PFSK-1 (cell line): Measurements from ENCODE around the gene RGS5.

Source experiments
- FOXP2 ChIP-seq: optimal IDR thresholded peaks from 2 replicates; pipeline ENCODE3; 2011; ENCODE audit warnings: borderline replicate concordance, control low read depth, inconsistent platforms; ENCODE audit not compliant: insufficient read depth; ENCODE audit errors: extremely low read length, extremely low read depth
- POLR2AphosphoS5 ChIP-seq: IDR thresholded peaks from 2 replicates; pipeline ENCODE4 v1.6.1; 2012; ENCODE audit warnings: low read depth, mild to moderate bottlenecking, control low read depth, low read length, moderate library complexity
- SIN3A ChIP-seq: IDR thresholded peaks from 2 replicates; pipeline ENCODE4 v1.6.1; 2012; ENCODE audit warnings: mild to moderate bottlenecking, low read length, moderate library complexity, borderline replicate concordance; ENCODE audit not compliant: insufficient read depth
- TAF1 ChIP-seq: IDR thresholded peaks from 2 replicates; pipeline ENCODE4 v1.6.1; 2012; ENCODE audit warnings: low read length, control low read depth, borderline replicate concordance; ENCODE audit not compliant: insufficient read depth
- TF ChIP-seq, protein P1 (sequence below), 2 experiments: IDR thresholded peaks; 2 replicates each; pipeline versions ENCODE4 v1.6.1 to v1.8.0; 2011 to 2012; ENCODE audit warnings: low read depth in 2 of 2, low read length in 2 of 2, control low read depth in 1 of 2, inconsistent platforms in 1 of 2, mild to moderate bottlenecking in 1 of 2, moderate library complexity in 1 of 2; ENCODE audit not compliant: insufficient read depth in 1 of 2

Gene RGS5

GRCh38 chr1:163161337-163161736 lies 41.4 kb downstream of the RGS5 start:
- TF ChIP-seq TAF1 (no peak), FOXP2 (no peak)
- TF ChIP-seq, protein P1, sequence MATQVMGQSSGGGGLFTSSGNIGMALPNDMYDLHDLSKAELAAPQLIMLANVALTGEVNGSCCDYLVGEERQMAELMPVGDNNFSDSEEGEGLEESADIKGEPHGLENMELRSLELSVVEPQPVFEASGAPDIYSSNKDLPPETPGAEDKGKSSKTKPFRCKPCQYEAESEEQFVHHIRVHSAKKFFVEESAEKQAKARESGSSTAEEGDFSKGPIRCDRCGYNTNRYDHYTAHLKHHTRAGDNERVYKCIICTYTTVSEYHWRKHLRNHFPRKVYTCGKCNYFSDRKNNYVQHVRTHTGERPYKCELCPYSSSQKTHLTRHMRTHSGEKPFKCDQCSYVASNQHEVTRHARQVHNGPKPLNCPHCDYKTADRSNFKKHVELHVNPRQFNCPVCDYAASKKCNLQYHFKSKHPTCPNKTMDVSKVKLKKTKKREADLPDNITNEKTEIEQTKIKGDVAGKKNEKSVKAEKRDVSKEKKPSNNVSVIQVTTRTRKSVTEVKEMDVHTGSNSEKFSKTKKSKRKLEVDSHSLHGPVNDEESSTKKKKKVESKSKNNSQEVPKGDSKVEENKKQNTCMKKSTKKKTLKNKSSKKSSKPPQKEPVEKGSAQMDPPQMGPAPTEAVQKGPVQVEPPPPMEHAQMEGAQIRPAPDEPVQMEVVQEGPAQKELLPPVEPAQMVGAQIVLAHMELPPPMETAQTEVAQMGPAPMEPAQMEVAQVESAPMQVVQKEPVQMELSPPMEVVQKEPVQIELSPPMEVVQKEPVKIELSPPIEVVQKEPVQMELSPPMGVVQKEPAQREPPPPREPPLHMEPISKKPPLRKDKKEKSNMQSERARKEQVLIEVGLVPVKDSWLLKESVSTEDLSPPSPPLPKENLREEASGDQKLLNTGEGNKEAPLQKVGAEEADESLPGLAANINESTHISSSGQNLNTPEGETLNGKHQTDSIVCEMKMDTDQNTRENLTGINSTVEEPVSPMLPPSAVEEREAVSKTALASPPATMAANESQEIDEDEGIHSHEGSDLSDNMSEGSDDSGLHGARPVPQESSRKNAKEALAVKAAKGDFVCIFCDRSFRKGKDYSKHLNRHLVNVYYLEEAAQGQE (IDR thresholded peaks at IDR 0.05; ENCODE audit: insufficient read depth in 1 of 2, low read depth in 2 of 2, low read length in 2 of 2): 0 out of 4 replicates have a peak, but pooled peaks of 1 of the 2 experiments have one; percentile 45

GRCh38 chr1:163155606-163156005 lies 47.1 kb downstream of the RGS5 start:
- TF ChIP-seq SIN3A: no peak
- TF ChIP-seq FOXP2: no peak

DNA sequence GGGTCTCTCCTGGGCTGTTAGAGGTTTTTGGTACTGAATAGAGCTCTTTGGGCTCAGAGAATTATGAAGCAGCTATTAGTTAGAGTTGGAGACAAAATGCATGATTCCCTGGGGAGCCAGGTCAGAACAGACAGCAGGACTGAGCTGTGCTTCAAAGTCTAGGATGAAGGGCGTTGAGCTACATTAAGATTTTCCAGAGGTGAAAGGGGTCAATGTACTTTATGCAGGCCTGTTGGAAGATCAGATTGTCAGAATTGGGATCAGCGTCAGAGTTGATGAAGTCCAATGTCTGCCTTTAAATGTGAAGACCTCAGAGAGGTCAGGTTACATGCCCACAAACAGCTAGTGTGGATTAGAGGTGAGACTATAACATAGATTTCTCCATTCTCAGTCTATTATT lies 53.8 kb downstream of the RGS5 start:
- no peak for TF ChIP-seq SIN3A
- no peak for TF ChIP-seq POLR2AphosphoS5
- TF ChIP-seq, protein P1 (IDR thresholded peaks at IDR 0.05; ENCODE audit: insufficient read depth in 1 of 2, low read depth in 2 of 2, low read length in 2 of 2): no peak
- no peak for TF ChIP-seq FOXP2
- no peak for TF ChIP-seq TAF1

DNA sequence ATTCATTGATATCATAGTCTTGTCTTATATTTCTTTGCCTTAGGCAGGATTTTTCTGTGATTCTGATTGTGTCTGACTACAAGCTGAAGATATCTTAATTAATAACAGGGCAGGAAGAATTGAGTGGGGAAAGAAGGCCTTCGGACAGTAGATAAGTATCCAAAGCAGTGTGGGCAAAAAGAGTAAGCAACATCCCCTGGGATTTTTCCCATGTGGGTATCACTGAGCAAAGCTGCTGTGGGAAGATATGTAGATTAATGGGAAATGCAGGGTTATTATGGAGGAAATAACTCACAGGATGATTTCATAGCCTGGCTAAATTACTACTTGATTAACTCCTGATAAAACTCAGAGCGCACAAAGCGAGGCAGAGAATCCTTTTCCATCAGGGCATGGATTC lies 55.7 kb downstream of the RGS5 start:
- TF ChIP-seq TAF1 (no peak), POLR2AphosphoS5 (no peak), FOXP2 (no peak), SIN3A (no peak)
- TF ChIP-seq, protein P1 (IDR thresholded peaks at IDR 0.05; ENCODE audit: insufficient read depth in 1 of 2, low read depth in 2 of 2, low read length in 2 of 2): no peak

GRCh38 chr1:163145435-163145834 lies 57.3 kb downstream of the RGS5 start:
- TF ChIP-seq POLR2AphosphoS5 (no peak), FOXP2 (no peak)
- TF ChIP-seq, protein P1 (IDR thresholded peaks at IDR 0.05; ENCODE audit: insufficient read depth in 1 of 2, low read depth in 2 of 2, low read length in 2 of 2): no peak
